Measurements from ENCODE around the gene WDR81. TPM values are rescaled to one million over a fixed set of nuclear protein-coding genes. Genes with fewer than 3 reads are reported as not detected.
"Not testable (repeated sequence)": the region's sequence is repeated elsewhere in the genome, so short reads cannot be mapped to it uniquely, and the experiment has no call there.

WDR81 gene
- total RNA-seq, 1 donor from 2014 or later: 13.4 TPM

GRCh38 chr17:1690544-1691221 is 33.8 kb upstream of the WDR81 start:
- peaks cover 8% of the 10 kb centered on the region for H3K27me3 Mint-ChIP-seq (ENCODE audit: unreplicated experiment)
- no peak overlapping the region for H3K4me3 Mint-ChIP-seq (ENCODE audit: unreplicated experiment)
- no peak for DNase-seq
- H3K36me3 Mint-ChIP-seq (ENCODE audit: unreplicated experiment): peaks cover 14% of the 10 kb centered on the region
- no peak overlapping the region for H3K27ac Mint-ChIP-seq (ENCODE audit: unreplicated experiment)
- H3K9me3 Mint-ChIP-seq (ENCODE audit: unreplicated experiment): peaks cover 14% of the 10 kb centered on the region
- H3K4me1 Mint-ChIP-seq (ENCODE audit: low read depth, unreplicated experiment): no peaks in the 10 kb centered on the region
- TF ChIP-seq CTCF (IDR thresholded peaks at IDR 0.05; ENCODE audit: partially characterized antibody, unreplicated experiment): no peak

- peaks cover 12% of the 10 kb centered on the region for H3K9me3 Mint-ChIP-seq (ENCODE audit: unreplicated experiment)
- peak overlapping the region; percentile 41 for H3K4me3 Mint-ChIP-seq (ENCODE audit: unreplicated experiment)
- H3K27me3 Mint-ChIP-seq (ENCODE audit: unreplicated experiment): peaks cover 9% of the 10 kb centered on the region
- TF ChIP-seq CTCF (IDR thresholded peaks at IDR 0.05; ENCODE audit: partially characterized antibody, unreplicated experiment): no peak
- H3K36me3 Mint-ChIP-seq (ENCODE audit: unreplicated experiment): peaks cover 14% of the 10 kb centered on the region
- no peak for DNase-seq
- H3K27ac Mint-ChIP-seq (ENCODE audit: unreplicated experiment): no peak overlapping the region
- no peaks in the 10 kb centered on the region for H3K4me1 Mint-ChIP-seq (ENCODE audit: low read depth, unreplicated experiment)
Observed at GRCh38 chr17:1693339-1693738, 31.2 kb upstream of the WDR81 start.

GRCh38 chr17:1695365-1695764 is 29.1 kb upstream of the WDR81 start:
- Mint-ChIP-seq H3K27me3 (ENCODE audit: unreplicated experiment) (peaks cover 11% of the 10 kb centered on the region), H3K36me3 (ENCODE audit: unreplicated experiment) (peaks cover 14% of the 10 kb centered on the region), H3K9me3 (ENCODE audit: unreplicated experiment) (peaks cover 10% of the 10 kb centered on the region), H3K27ac (ENCODE audit: unreplicated experiment) (no peak overlapping the region), H3K4me1 (ENCODE audit: low read depth, unreplicated experiment) (no peaks in the 10 kb centered on the region), H3K4me3 (ENCODE audit: unreplicated experiment) (no peak overlapping the region)
- no peak for DNase-seq
- no peak for TF ChIP-seq CTCF (IDR thresholded peaks at IDR 0.05; ENCODE audit: partially characterized antibody, unreplicated experiment)

- DNase-seq: no peak
- peaks cover 3% of the 10 kb centered on the region for H3K9me3 Mint-ChIP-seq (ENCODE audit: unreplicated experiment)
- no peak overlapping the region for H3K27ac Mint-ChIP-seq (ENCODE audit: unreplicated experiment)
- H3K4me1 Mint-ChIP-seq (ENCODE audit: low read depth, unreplicated experiment): no peaks in the 10 kb centered on the region
- H3K36me3 Mint-ChIP-seq (ENCODE audit: unreplicated experiment): peaks cover 5% of the 10 kb centered on the region
- H3K27me3 Mint-ChIP-seq (ENCODE audit: unreplicated experiment): peaks cover 5% of the 10 kb centered on the region
- H3K4me3 Mint-ChIP-seq (ENCODE audit: unreplicated experiment): no peak overlapping the region
- TF ChIP-seq CTCF (IDR thresholded peaks at IDR 0.05; ENCODE audit: partially characterized antibody, unreplicated experiment): no peak
Observed at GRCh38 chr17:1697681-1698080, 26.8 kb upstream of the WDR81 start.

- H3K27me3 Mint-ChIP-seq (ENCODE audit: unreplicated experiment); H3K27ac Mint-ChIP-seq (ENCODE audit: unreplicated experiment); DNase-seq; H3K4me3 Mint-ChIP-seq (ENCODE audit: unreplicated experiment); H3K4me1 Mint-ChIP-seq (ENCODE audit: low read depth, unreplicated experiment); H3K9me3 Mint-ChIP-seq (ENCODE audit: unreplicated experiment); H3K36me3 Mint-ChIP-seq (ENCODE audit: unreplicated experiment): not testable (repeated sequence)
Observed at GRCh38 chr17:1699891-1700290, 24.6 kb upstream of the WDR81 start.

Measured in glutamatergic neuron (in vitro differentiated cells).